Astrocyte (in vitro differentiated cells and primary cell): Measurements from ENCODE around the gene SLC9A1. TPM values are rescaled to one million over a fixed set of nuclear protein-coding genes. Genes with fewer than 3 reads are reported as not detected.
A peak's percentile ranks its signal among the peaks of the same experiment; 100 is the strongest.

Source experiments
- DNase-seq: peaks from one replicate; pipeline ENCODE4 v3.0.0-alpha.2; 2010; ENCODE audit warnings: low read depth
- FAIRE-seq: peaks from 2 replicates; lab custom pipeline; 2011; peaks lifted over from hg19 to GRCh38; lab: Jason Lieb, UNC
- H2AFZ ChIP-seq: 2 replicates; pipeline ENCODE4 v1.6.0; 2012; ENCODE audit warnings: low read depth, low read length, inconsistent platforms
- H3K27ac ChIP-seq: 2 replicates; pipeline ENCODE4 v1.5.1; 2011; ENCODE audit warnings: low read depth, low read length, inconsistent platforms
- H3K27me3 ChIP-seq: 2 replicates; pipeline ENCODE4 v1.6.0; 2011; ENCODE audit warnings: low read length, inconsistent platforms; ENCODE audit not compliant: insufficient read depth
- H3K36me3 ChIP-seq: 2 replicates; pipeline ENCODE4 v1.5.1; 2011; ENCODE audit warnings: low read length, inconsistent platforms; ENCODE audit not compliant: insufficient read depth
- H3K4me1 ChIP-seq: 2 replicates; pipeline ENCODE4 v1.5.1; 2011; ENCODE audit warnings: low read length, inconsistent platforms; ENCODE audit not compliant: insufficient read depth
- H3K4me2 ChIP-seq: 2 replicates; pipeline ENCODE4 v1.6.0; 2012; ENCODE audit warnings: low read length, inconsistent platforms
- H3K4me3 ChIP-seq: 2 replicates; pipeline ENCODE4 v1.5.1; 2011; ENCODE audit warnings: low read depth, mild to moderate bottlenecking, low read length, inconsistent platforms; ENCODE audit not compliant: insufficient read depth
- H3K79me2 ChIP-seq: 2 replicates; pipeline ENCODE4 v1.6.0; 2012; ENCODE audit warnings: mild to moderate bottlenecking, low read length, inconsistent platforms; ENCODE audit not compliant: insufficient read depth
- H3K9ac ChIP-seq: 2 replicates; pipeline ENCODE4 v1.6.0; 2012; ENCODE audit warnings: mild to moderate bottlenecking, low read length, inconsistent platforms
- H3K9me3 ChIP-seq: 2 replicates; pipeline ENCODE4 v1.5.1; 2012; ENCODE audit warnings: low read depth, mild to moderate bottlenecking, low read length, inconsistent platforms; ENCODE audit not compliant: insufficient read depth
- H4K20me1 ChIP-seq: 2 replicates; pipeline ENCODE4 v1.6.0; 2012; ENCODE audit warnings: low read length, inconsistent platforms; ENCODE audit not compliant: insufficient read depth
- H3K27ac Mint-ChIP-seq: one replicate; pipeline ENCODE4 v1.8.0; 2021; ENCODE audit warnings: mild to moderate bottlenecking, mixed read lengths; ENCODE audit not compliant: unreplicated experiment
- H3K27me3 Mint-ChIP-seq: one replicate; pipeline ENCODE4 v1.8.0; 2021; ENCODE audit warnings: low read depth, mixed read lengths; ENCODE audit not compliant: unreplicated experiment
- H3K36me3 Mint-ChIP-seq: one replicate; pipeline ENCODE4 v1.8.0; 2021; ENCODE audit warnings: low read depth, mixed read lengths; ENCODE audit not compliant: unreplicated experiment
- H3K4me1 Mint-ChIP-seq: one replicate; pipeline ENCODE4 v1.8.0; 2021; ENCODE audit warnings: low read depth, mixed read lengths; ENCODE audit not compliant: unreplicated experiment
- H3K4me3 Mint-ChIP-seq: one replicate; pipeline ENCODE4 v1.8.0; 2021; ENCODE audit warnings: mild to moderate bottlenecking, moderate library complexity, mixed read lengths; ENCODE audit not compliant: unreplicated experiment
- H3K9me3 Mint-ChIP-seq: one replicate; pipeline ENCODE4 v1.8.0; 2021; ENCODE audit warnings: mild to moderate bottlenecking, mixed read lengths; ENCODE audit not compliant: unreplicated experiment
- EZH2 ChIP-seq: IDR thresholded peaks from 2 replicates; pipeline ENCODE4 v1.6.1; 2012; ENCODE audit warnings: mild to moderate bottlenecking, low read length, inconsistent platforms; ENCODE audit not compliant: insufficient read depth
- total RNA-seq: library from RNA; stranded (reverse); gene quantifications from 2 replicates; pipeline ENCODE4 v1.2.1, GENCODE V29; 2021
- TF ChIP-seq, protein P1 (sequence below): IDR thresholded peaks from 2 replicates; pipeline ENCODE4 v1.5.1; 2011; ENCODE audit warnings: low read depth, mild to moderate bottlenecking, inconsistent platforms, low read length, moderate library complexity; ENCODE audit not compliant: insufficient read depth

The SLC9A1 gene
- total RNA-seq, 1 donor from 2014 or later: 49.3 TPM

GRCh38 chr1:27138927-27139326, 16.0 kb downstream of the SLC9A1 start:
- H2AFZ ChIP-seq: no peak overlapping the region
- H3K9me3 ChIP-seq: no peaks in the 10 kb centered on the region
- peaks cover 91% of the 10 kb centered on the region for H4K20me1 ChIP-seq
- FAIRE-seq: no peak
- H3K4me3 Mint-ChIP-seq: peak overlapping the region; percentile 64
- H3K36me3 Mint-ChIP-seq: peaks cover 15% of the 10 kb centered on the region
- H3K36me3 ChIP-seq: no peaks in the 10 kb centered on the region
- H3K27ac Mint-ChIP-seq: peak overlapping the region; percentile 53
- TF ChIP-seq, protein P1, sequence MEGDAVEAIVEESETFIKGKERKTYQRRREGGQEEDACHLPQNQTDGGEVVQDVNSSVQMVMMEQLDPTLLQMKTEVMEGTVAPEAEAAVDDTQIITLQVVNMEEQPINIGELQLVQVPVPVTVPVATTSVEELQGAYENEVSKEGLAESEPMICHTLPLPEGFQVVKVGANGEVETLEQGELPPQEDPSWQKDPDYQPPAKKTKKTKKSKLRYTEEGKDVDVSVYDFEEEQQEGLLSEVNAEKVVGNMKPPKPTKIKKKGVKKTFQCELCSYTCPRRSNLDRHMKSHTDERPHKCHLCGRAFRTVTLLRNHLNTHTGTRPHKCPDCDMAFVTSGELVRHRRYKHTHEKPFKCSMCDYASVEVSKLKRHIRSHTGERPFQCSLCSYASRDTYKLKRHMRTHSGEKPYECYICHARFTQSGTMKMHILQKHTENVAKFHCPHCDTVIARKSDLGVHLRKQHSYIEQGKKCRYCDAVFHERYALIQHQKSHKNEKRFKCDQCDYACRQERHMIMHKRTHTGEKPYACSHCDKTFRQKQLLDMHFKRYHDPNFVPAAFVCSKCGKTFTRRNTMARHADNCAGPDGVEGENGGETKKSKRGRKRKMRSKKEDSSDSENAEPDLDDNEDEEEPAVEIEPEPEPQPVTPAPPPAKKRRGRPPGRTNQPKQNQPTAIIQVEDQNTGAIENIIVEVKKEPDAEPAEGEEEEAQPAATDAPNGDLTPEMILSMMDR: no peak
- no peak for TF ChIP-seq EZH2
- peaks cover 14% of the 10 kb centered on the region for H3K4me1 ChIP-seq
- H3K79me2 ChIP-seq: peaks cover 66% of the 10 kb centered on the region
- H3K9ac ChIP-seq: no peak overlapping the region
- no peak overlapping the region for H3K4me3 ChIP-seq
- DNase-seq: no peak
- no peak overlapping the region for H3K4me2 ChIP-seq
- no peak overlapping the region for H3K27ac ChIP-seq
- H3K4me1 Mint-ChIP-seq: peaks cover 35% of the 10 kb centered on the region
- no peaks in the 10 kb centered on the region for H3K27me3 Mint-ChIP-seq
- H3K9me3 Mint-ChIP-seq: no peaks in the 10 kb centered on the region
- no peaks in the 10 kb centered on the region for H3K27me3 ChIP-seq

DNA sequence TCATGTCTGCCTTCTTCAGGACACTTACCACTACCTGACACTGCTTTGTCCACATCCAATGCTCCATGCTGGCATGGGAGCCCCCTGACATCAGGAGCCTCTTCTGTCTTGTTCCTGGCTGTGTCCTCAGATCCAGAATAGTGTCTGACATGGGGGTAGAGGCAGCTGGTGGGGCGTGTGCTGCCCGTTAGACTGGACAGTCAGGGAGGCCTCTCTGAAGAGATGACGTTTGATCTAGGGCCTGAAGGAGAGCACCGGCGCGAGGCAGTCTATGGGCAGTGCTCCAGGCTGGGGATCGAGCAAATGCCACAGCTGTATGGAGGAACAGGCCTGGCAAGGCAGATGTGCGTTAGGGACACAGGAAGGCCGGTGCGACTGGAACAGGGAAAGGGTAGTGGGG, 16.6 kb downstream of the SLC9A1 start:
- TF ChIP-seq, protein P1: no peak
- TF ChIP-seq EZH2: no peak
- DNase-seq: no peak
- no peak for FAIRE-seq
- Histone ChIP-seq H3K4me2 (no peak overlapping the region), H3K27me3 (no peaks in the 10 kb centered on the region), H4K20me1 (peaks cover 87% of the 10 kb centered on the region), H3K27ac (no peak overlapping the region), H3K9me3 (no peaks in the 10 kb centered on the region), H3K36me3 (no peaks in the 10 kb centered on the region), H3K4me1 (peaks cover 14% of the 10 kb centered on the region), H2AFZ (no peak overlapping the region), H3K9ac (no peak overlapping the region), H3K4me3 (no peak overlapping the region), H3K79me2 (peaks cover 60% of the 10 kb centered on the region)
- Mint-ChIP-seq H3K9me3 (no peaks in the 10 kb centered on the region), H3K27ac (peak overlapping the region; percentile 75), H3K36me3 (peaks cover 14% of the 10 kb centered on the region), H3K27me3 (no peaks in the 10 kb centered on the region), H3K4me1 (peaks cover 30% of the 10 kb centered on the region), H3K4me3 (no peak overlapping the region)

- Histone ChIP-seq H3K27me3 (no peaks in the 10 kb centered on the region), H4K20me1 (peaks cover 79% of the 10 kb centered on the region), H3K36me3 (no peaks in the 10 kb centered on the region), H3K9me3 (no peaks in the 10 kb centered on the region), H3K4me2 (no peak overlapping the region), H3K4me3 (no peak overlapping the region), H2AFZ (no peak overlapping the region), H3K4me1 (peaks cover 13% of the 10 kb centered on the region), H3K27ac (no peak overlapping the region), H3K79me2 (peaks cover 52% of the 10 kb centered on the region), H3K9ac (no peak overlapping the region)
- TF ChIP-seq, protein P1: no peak
- TF ChIP-seq EZH2: no peak
- Mint-ChIP-seq H3K36me3 (peaks cover 14% of the 10 kb centered on the region), H3K27me3 (no peaks in the 10 kb centered on the region), H3K4me1 (peaks cover 23% of the 10 kb centered on the region), H3K27ac (no peak overlapping the region), H3K4me3 (no peak overlapping the region), H3K9me3 (no peaks in the 10 kb centered on the region)
- DNase-seq: no peak
- FAIRE-seq: no peak
Measured at GRCh38 chr1:27137544-27138075, 17.3 kb downstream of the SLC9A1 start.
